Measurements from ENCODE around the gene ANO5. TPM values are rescaled to one million over a fixed set of nuclear protein-coding genes. Genes with fewer than 3 reads are reported as not detected.

The ANO5 gene
- total RNA-seq (15.4 TPM), polyA plus RNA-seq (2.7 TPM)

- peak within 1 kb of the TSS; percentile 49 for H3K4me3 ChIP-seq (ENCODE audit: low read depth, low read length)
- no peak for DNase-seq (ENCODE audit: extremely low spot score)
- 1% methylated on average over 56 of the region's 56 CpGs for WGBS
- peaks cover 2% of the 10 kb centered on the region for H3K36me3 ChIP-seq (ENCODE audit: insufficient read depth)
- H3K4me1 ChIP-seq (ENCODE audit: insufficient read depth): no peaks in the 10 kb centered on the region
- no peak within 1 kb of the TSS for H3K27ac ChIP-seq (ENCODE audit: low read depth)
These were observed at the start of gene ANO5 for GRCh38 chr11:22192642-22193347. Gene ANO5 (plus strand): TSS chr11:22193085. CDS start chr11:22193493, 408 bp downstream.

GRCh38 chr11:22151649-22152197, 41.2 kb upstream of the ANO5 start:
- no peak for DNase-seq (ENCODE audit: extremely low spot score)
- Histone ChIP-seq H3K27ac (ENCODE audit: low read depth) (no peak overlapping the region), H3K4me3 (ENCODE audit: low read depth, low read length) (no peak overlapping the region), H3K4me1 (ENCODE audit: insufficient read depth) (no peaks in the 10 kb centered on the region), H3K36me3 (ENCODE audit: insufficient read depth) (no peaks in the 10 kb centered on the region)
- 87% methylated on average over 4 of the region's 4 CpGs for WGBS

- H3K4me3 ChIP-seq (ENCODE audit: low read depth, low read length): no peak overlapping the region
- H3K4me1 ChIP-seq (ENCODE audit: insufficient read depth): no peaks in the 10 kb centered on the region
- WGBS: 75% methylated on average over 2 of the region's 2 CpGs
- DNase-seq (ENCODE audit: extremely low spot score): no peak
- no peak overlapping the region for H3K27ac ChIP-seq (ENCODE audit: low read depth)
- H3K36me3 ChIP-seq (ENCODE audit: insufficient read depth): no peaks in the 10 kb centered on the region
These were observed 35.4 kb upstream of the ANO5 start for GRCh38 chr11:22157531-22157930.

GRCh38 chr11:22161489-22161888, 31.4 kb upstream of the ANO5 start:
- WGBS: 29% methylated on average over 1 of the region's 1 CpG
- no peak for DNase-seq (ENCODE audit: extremely low spot score)
- Histone ChIP-seq H3K4me3 (ENCODE audit: low read depth, low read length) (no peak overlapping the region), H3K27ac (ENCODE audit: low read depth) (no peak overlapping the region), H3K4me1 (ENCODE audit: insufficient read depth) (no peaks in the 10 kb centered on the region), H3K36me3 (ENCODE audit: insufficient read depth) (no peaks in the 10 kb centered on the region)

GRCh38 chr11:22162756-22163155, 30.1 kb upstream of the ANO5 start:
- Histone ChIP-seq H3K4me1 (ENCODE audit: insufficient read depth) (no peaks in the 10 kb centered on the region), H3K27ac (ENCODE audit: low read depth) (no peak overlapping the region), H3K4me3 (ENCODE audit: low read depth, low read length) (no peak overlapping the region), H3K36me3 (ENCODE audit: insufficient read depth) (no peaks in the 10 kb centered on the region)
- DNase-seq (ENCODE audit: extremely low spot score): no peak
- WGBS: 69% methylated on average over 3 of the region's 3 CpGs

- Histone ChIP-seq H3K4me1 (ENCODE audit: insufficient read depth) (no peaks in the 10 kb centered on the region), H3K4me3 (ENCODE audit: low read depth, low read length) (no peak overlapping the region), H3K27ac (ENCODE audit: low read depth) (no peak overlapping the region), H3K36me3 (ENCODE audit: insufficient read depth) (no peaks in the 10 kb centered on the region)
- 54% methylated on average over 3 of the region's 3 CpGs for WGBS
- no peak for DNase-seq (ENCODE audit: extremely low spot score)
These were observed 29.5 kb upstream of the ANO5 start for GRCh38 chr11:22163394-22163797.

GRCh38 chr11:22165087-22165486, 27.8 kb upstream of the ANO5 start:
- 72% methylated on average over 2 of the region's 2 CpGs for WGBS
- Histone ChIP-seq H3K36me3 (ENCODE audit: insufficient read depth) (no peaks in the 10 kb centered on the region), H3K4me3 (ENCODE audit: low read depth, low read length) (no peak overlapping the region), H3K4me1 (ENCODE audit: insufficient read depth) (no peaks in the 10 kb centered on the region), H3K27ac (ENCODE audit: low read depth) (no peak overlapping the region)
- no peak for DNase-seq (ENCODE audit: extremely low spot score)

- Histone ChIP-seq H3K4me3 (ENCODE audit: low read depth, low read length) (no peak overlapping the region), H3K4me1 (ENCODE audit: insufficient read depth) (no peaks in the 10 kb centered on the region), H3K36me3 (ENCODE audit: insufficient read depth) (no peaks in the 10 kb centered on the region), H3K27ac (ENCODE audit: low read depth) (no peak overlapping the region)
- 69% methylated on average over 3 of the region's 3 CpGs for WGBS
- DNase-seq (ENCODE audit: extremely low spot score): no peak
These were observed 26.9 kb upstream of the ANO5 start for GRCh38 chr11:22165759-22166513.

GRCh38 chr11:22169833-22170232, 23.1 kb upstream of the ANO5 start:
- H3K36me3 ChIP-seq (ENCODE audit: insufficient read depth): no peaks in the 10 kb centered on the region
- WGBS: 3% methylated on average over 2 of the region's 2 CpGs
- no peak overlapping the region for H3K27ac ChIP-seq (ENCODE audit: low read depth)
- no peak overlapping the region for H3K4me3 ChIP-seq (ENCODE audit: low read depth, low read length)
- DNase-seq (ENCODE audit: extremely low spot score): no peak
- H3K4me1 ChIP-seq (ENCODE audit: insufficient read depth): no peaks in the 10 kb centered on the region

- Histone ChIP-seq H3K4me1 (ENCODE audit: insufficient read depth) (no peaks in the 10 kb centered on the region), H3K36me3 (ENCODE audit: insufficient read depth) (no peaks in the 10 kb centered on the region), H3K4me3 (ENCODE audit: low read depth, low read length) (no peak overlapping the region), H3K27ac (ENCODE audit: low read depth) (no peak overlapping the region)
- WGBS: 39% methylated on average over 4 of the region's 4 CpGs
- DNase-seq (ENCODE audit: extremely low spot score): no peak
These were observed 19.4 kb upstream of the ANO5 start for GRCh38 chr11:22173532-22173931.

- H3K27ac ChIP-seq (ENCODE audit: low read depth): no peak overlapping the region
- H3K4me3 ChIP-seq (ENCODE audit: low read depth, low read length): no peak overlapping the region
- DNase-seq (ENCODE audit: extremely low spot score): no peak
- no peaks in the 10 kb centered on the region for H3K4me1 ChIP-seq (ENCODE audit: insufficient read depth)
- WGBS: 60% methylated on average over 4 of the region's 4 CpGs
- H3K36me3 ChIP-seq (ENCODE audit: insufficient read depth): no peaks in the 10 kb centered on the region
These were observed 15.7 kb upstream of the ANO5 start for GRCh38 chr11:22177186-22177585.

- no peak overlapping the region for H3K27ac ChIP-seq (ENCODE audit: low read depth)
- H3K36me3 ChIP-seq (ENCODE audit: insufficient read depth): no peaks in the 10 kb centered on the region
- H3K4me1 ChIP-seq (ENCODE audit: insufficient read depth): no peaks in the 10 kb centered on the region
- no peak for DNase-seq (ENCODE audit: extremely low spot score)
- H3K4me3 ChIP-seq (ENCODE audit: low read depth, low read length): no peak overlapping the region
These were observed 13.3 kb upstream of the ANO5 start for GRCh38 chr11:22179626-22180025.

GRCh38 chr11:22180131-22180530, 12.8 kb upstream of the ANO5 start:
- H3K4me3 ChIP-seq (ENCODE audit: low read depth, low read length): no peak overlapping the region
- DNase-seq (ENCODE audit: extremely low spot score): no peak
- no peaks in the 10 kb centered on the region for H3K4me1 ChIP-seq (ENCODE audit: insufficient read depth)
- WGBS: 74% methylated on average over 3 of the region's 3 CpGs
- no peaks in the 10 kb centered on the region for H3K36me3 ChIP-seq (ENCODE audit: insufficient read depth)
- H3K27ac ChIP-seq (ENCODE audit: low read depth): no peak overlapping the region

GRCh38 chr11:22189660-22190059, 3.2 kb upstream of the ANO5 start:
- H3K4me3 ChIP-seq (ENCODE audit: low read depth, low read length): no peak overlapping the region
- H3K27ac ChIP-seq (ENCODE audit: low read depth): no peak overlapping the region
- H3K4me1 ChIP-seq (ENCODE audit: insufficient read depth): no peaks in the 10 kb centered on the region
- 24% methylated on average over 2 of the region's 2 CpGs for WGBS
- no peak for DNase-seq (ENCODE audit: extremely low spot score)
- H3K36me3 ChIP-seq (ENCODE audit: insufficient read depth): peaks cover 2% of the 10 kb centered on the region
